H9 (cell line): ENCODE results near the gene MAGI1. TPM values are rescaled to one million over a fixed set of nuclear protein-coding genes. Genes with fewer than 3 reads are reported as not detected.

Experiments
- DNase-seq: peaks from one replicate; pipeline ENCODE4 v3.0.0-alpha.2; 2017
- H2AFZ ChIP-seq: one replicate; pipeline ENCODE4 v1.6.1; 2013; ENCODE audit warnings: mild to moderate bottlenecking, low read length, control low read depth, moderate library complexity
- H2AK5ac ChIP-seq: 2 replicates; pipeline ENCODE4 v1.6.1; 2013; ENCODE audit warnings: low read length, control low read depth, mixed read lengths; ENCODE audit not compliant: insufficient read length
- H2BK120ac ChIP-seq: one replicate; pipeline ENCODE4 v1.6.1; 2013; ENCODE audit warnings: low read depth, mild to moderate bottlenecking, low read length, control low read depth, inconsistent platforms; ENCODE audit not compliant: poor library complexity, severe bottlenecking
- H2BK12ac ChIP-seq: 2 replicates; pipeline ENCODE4 v1.6.1; 2013; ENCODE audit warnings: low read length, control low read depth, mixed read lengths, low read depth; ENCODE audit not compliant: insufficient read length
- H2BK15ac ChIP-seq: 2 replicates; pipeline ENCODE4 v1.6.1; 2013; ENCODE audit warnings: low read depth, low read length, control low read depth
- H2BK20ac ChIP-seq: one replicate; pipeline ENCODE4 v1.6.1; 2013; ENCODE audit warnings: low read depth, mild to moderate bottlenecking, low read length, control low read depth, inconsistent platforms; ENCODE audit not compliant: poor library complexity, severe bottlenecking
- H2BK5ac ChIP-seq: 2 replicates; pipeline ENCODE4 v1.6.1; 2013; ENCODE audit warnings: low read length, control low read depth, mixed read lengths; ENCODE audit not compliant: insufficient read length
- H3K14ac ChIP-seq: 2 replicates; pipeline ENCODE4 v1.6.1; 2013; ENCODE audit warnings: low read length, control low read depth; ENCODE audit not compliant: insufficient read depth
- H3K18ac ChIP-seq: 2 replicates; pipeline ENCODE4 v1.6.1; 2013; ENCODE audit warnings: low read depth, mild to moderate bottlenecking, mixed read lengths, low read length, control low read depth; ENCODE audit not compliant: insufficient read length
- H3K23ac ChIP-seq: 2 replicates; pipeline ENCODE4 v1.6.1; 2013; ENCODE audit warnings: low read length, control low read depth, mixed read lengths, low read depth; ENCODE audit not compliant: insufficient read length
- H3K23me2 ChIP-seq: 2 replicates; pipeline ENCODE4 v1.6.1; 2013; ENCODE audit warnings: low read depth, mild to moderate bottlenecking, mixed read lengths, low read length, control low read depth; ENCODE audit not compliant: insufficient read length, poor library complexity, severe bottlenecking
- H3K27ac ChIP-seq: 2 replicates; pipeline ENCODE4 v1.5.1; 2013; ENCODE audit warnings: low read length, control low read depth, mixed read lengths, low read depth; ENCODE audit not compliant: insufficient read length
- H3K27me3 ChIP-seq: 2 replicates; pipeline ENCODE4 v1.6.1; 2013; ENCODE audit warnings: low read length, control low read depth, inconsistent platforms; ENCODE audit not compliant: insufficient read depth
- H3K4ac ChIP-seq: 2 replicates; pipeline ENCODE4 v1.6.1; 2013; ENCODE audit warnings: low read depth, mild to moderate bottlenecking, control low read depth, inconsistent platforms, low read length, moderate library complexity
- H3K4me1 ChIP-seq: 2 replicates; pipeline ENCODE4 v1.6.1; 2013; ENCODE audit warnings: low read length, control low read depth, inconsistent platforms; ENCODE audit not compliant: insufficient read depth
- H3K4me2 ChIP-seq: 2 replicates; pipeline ENCODE4 v1.6.1; 2013; ENCODE audit warnings: low read length, control low read depth, mixed read lengths; ENCODE audit not compliant: insufficient read length, insufficient read depth
- H3K56ac ChIP-seq: 2 replicates; pipeline ENCODE4 v1.6.1; 2013; ENCODE audit warnings: low read depth, mild to moderate bottlenecking, mixed read lengths, low read length, control low read depth; ENCODE audit not compliant: insufficient read length
- H3K79me1 ChIP-seq: 2 replicates; pipeline ENCODE4 v1.6.1; 2013; ENCODE audit warnings: low read depth, mild to moderate bottlenecking, moderate library complexity, low read length, control low read depth, inconsistent platforms; ENCODE audit not compliant: insufficient read depth, poor library complexity, severe bottlenecking
- H3K79me2 ChIP-seq: 2 replicates; pipeline ENCODE4 v1.6.1; 2013; ENCODE audit warnings: low read length, control low read depth, inconsistent platforms; ENCODE audit not compliant: insufficient read depth
- H3K9ac ChIP-seq: 2 replicates; pipeline ENCODE4 v1.6.1; 2013; ENCODE audit warnings: low read length, control low read depth, mixed read lengths; ENCODE audit not compliant: insufficient read length; ENCODE audit errors: extremely low read depth
- H3K9me3 ChIP-seq: one replicate; pipeline ENCODE4 v1.6.1; 2013; ENCODE audit warnings: low read depth, low read length, inconsistent platforms; ENCODE audit not compliant: control insufficient read depth
- H3T11ph ChIP-seq: one replicate; pipeline ENCODE4 v1.6.1; 2013; ENCODE audit warnings: mild to moderate bottlenecking, low read length, control low read depth, inconsistent platforms
- H4K20me1 ChIP-seq: one replicate; pipeline ENCODE4 v1.6.1; 2013; ENCODE audit not compliant: control insufficient read depth, insufficient read length, insufficient read depth
- H4K5ac ChIP-seq: 2 replicates; pipeline ENCODE4 v1.6.1; 2013; ENCODE audit warnings: low read depth, mild to moderate bottlenecking, mixed read lengths, low read length, control low read depth; ENCODE audit not compliant: insufficient read length
- H4K8ac ChIP-seq: replicated peaks from 2 replicates; pipeline ENCODE4 v1.6.1; 2013; ENCODE audit warnings: low read length, control low read depth, mixed read lengths, low read depth; ENCODE audit not compliant: insufficient read length
- H4K91ac ChIP-seq: 2 replicates; pipeline ENCODE4 v1.6.1; 2013; ENCODE audit warnings: low read depth, mild to moderate bottlenecking, moderate library complexity, mixed read lengths, low read length, control low read depth; ENCODE audit not compliant: insufficient read length
- H3K27ac Mint-ChIP-seq, 3 experiments: 2 replicates in 2 of 3; 3 replicates in 1 of 3; pipeline ENCODE4 v1.8.0; 2020 to 2021; ENCODE audit warnings: mixed read lengths in 3 of 3, mild to moderate bottlenecking in 1 of 3, moderate library complexity in 1 of 3
- H3K27me3 Mint-ChIP-seq: 2 replicates; pipeline ENCODE4 v1.8.0; 2021; ENCODE audit warnings: low read depth, mild to moderate bottlenecking, moderate library complexity, mixed read lengths
- H3K36me3 Mint-ChIP-seq, 3 experiments: 2 replicates in 2 of 3; 3 replicates in 1 of 3; pipeline ENCODE4 v1.8.0; 2020 to 2021; ENCODE audit warnings: low read depth in 3 of 3, mixed read lengths in 3 of 3; ENCODE audit not compliant: insufficient read depth in 1 of 3
- H3K4me1 Mint-ChIP-seq, 2 experiments: 2 replicates each; pipeline ENCODE4 v1.8.0; 2020; ENCODE audit warnings: mixed read lengths in 2 of 2
- H3K4me3 Mint-ChIP-seq, 2 experiments: 2 replicates in 1 of 2; 3 replicates in 1 of 2; pipeline ENCODE4 v1.8.0; 2020 to 2021; ENCODE audit warnings: mild to moderate bottlenecking in 2 of 2, mixed read lengths in 2 of 2, moderate library complexity in 1 of 2
- H3K9me3 Mint-ChIP-seq, 2 experiments: 2 replicates in 1 of 2; 3 replicates in 1 of 2; pipeline ENCODE4 v1.8.0; 2020; ENCODE audit warnings: mild to moderate bottlenecking in 2 of 2, mixed read lengths in 2 of 2, moderate library complexity in 1 of 2
- CTCF ChIP-seq: fragments of 200-600 bp; sonication (generic); conservative IDR thresholded peaks from 3 replicates; pipeline ENCODE4 v1.8.0; 2021; ENCODE audit warnings: antibody characterized with exemption, mild to moderate bottlenecking
- WGBS: extraction: QIAGEN DNeasy Blood & Tissue Kit; methylation state at CpG from one replicate; pipeline ENCODE4 v1.1.7; 2013; ENCODE audit warnings: missing lambda C conversion rate, low lambda C conversion rate, mixed read lengths; ENCODE audit not compliant: insufficient read length; ENCODE audit errors: extremely low coverage; 5-methylcytosine and 5-hydroxymethylcytosine counted together
- total RNA-seq: library from RNA; stranded (reverse); gene quantifications from 2 replicates; pipeline ENCODE4 v1.2.1, GENCODE V29; 2021

The MAGI1 gene
- total RNA-seq, 1 experiment from 2014 or later = 65.7 TPM

GRCh38 chr3:65829228-65829627 lies 209.5 kb downstream of the MAGI1 start:
- Histone ChIP-seq H3K27ac (no peak overlapping the region), H3K23ac (no peak overlapping the region), H4K20me1 (no peaks in the 10 kb centered on the region), H4K91ac (no peak overlapping the region), H3K56ac (no peak overlapping the region), H2AK5ac (no peak overlapping the region), H4K8ac (no peak overlapping the region), H2BK12ac (no peak overlapping the region), H3K18ac (no peak overlapping the region), H3K79me1 (no peaks in the 10 kb centered on the region), H2AFZ (no peak overlapping the region), H3K9ac (no peak overlapping the region), H3K79me2 (peaks cover 4% of the 10 kb centered on the region; the same call in 1 of the 2 replicates), H3K14ac (no peak overlapping the region), H2BK20ac (no peak overlapping the region), H3K4ac (no peak overlapping the region), H3K27me3 (no peaks in the 10 kb centered on the region), H3K23me2 (no peaks in the 10 kb centered on the region), H4K5ac (no peak overlapping the region), H2BK5ac (no peak overlapping the region), H3K9me3 (no peaks in the 10 kb centered on the region), H3K4me2 (no peak overlapping the region), H2BK15ac (no peak overlapping the region), H3K4me1 (0 out of 2 replicates have a peak, but pooled peaks cover 3% of the 10 kb centered on the region), H3T11ph (no peak overlapping the region), H2BK120ac (no peak overlapping the region)
- peaks cover 33 to 36% of the 10 kb centered on the region in 2 experiments for H3K4me1 Mint-ChIP-seq
- no peak for DNase-seq
- no peaks in the 10 kb centered on the region; the same call in 1 of the 2 replicates for H3K27me3 Mint-ChIP-seq
- H3K9me3 Mint-ChIP-seq = no peaks in the 10 kb centered on the region
- no CpG with 5 or more reads among the region's 3 CpGs for WGBS
- no peak for TF ChIP-seq CTCF
- no peak overlapping the region for H3K4me3 Mint-ChIP-seq
- no peak overlapping the region for H3K27ac Mint-ChIP-seq
- H3K36me3 Mint-ChIP-seq = no peaks in the 10 kb centered on the region
